Subcutaneous adipose tissue (tissue), 4 donors: ENCODE data around the gene INTS6L. TPM values are rescaled to one million over a fixed set of nuclear protein-coding genes. Genes with fewer than 3 reads are reported as not detected.

Experiments
- CTCF ChIP-seq: fragments of 450-650 bp; IDR thresholded peaks from one replicate; pipeline ENCODE4 v1.5.1; 2016; ENCODE audit warnings: low read depth, mild to moderate bottlenecking, control low read depth, antibody characterized with exemption, moderate library complexity
- total RNA-seq, 4 donors: library from RNA; depleted of rRNA; stranded (reverse); fragments of >200 nt; gene quantifications; one replicate each; pipeline ENCODE4 v1.1.0, GENCODE V29; 2016

Gene INTS6L
- total RNA-seq = 10 to 100 TPM in 1 of 4 donors, 1 to 10 TPM in 3; 4.3 to 10.6 (median 9.6) TPM

- TF ChIP-seq CTCF = no peak
These were observed at the start of gene INTS6L for GRCh38 chrX:135520553-135521404. INTS6L (plus strand) TSS chrX:135520660; CDS start chrX:135520993, 333 bp downstream.

- no peak for TF ChIP-seq CTCF
These were observed 44.1 kb upstream of the INTS6L start for GRCh38 chrX:135476378-135476777.

- no peak for TF ChIP-seq CTCF
These were observed 42.9 kb upstream of the INTS6L start for GRCh38 chrX:135477576-135477975.

- TF ChIP-seq CTCF = no peak
These were observed 40.4 kb upstream of the INTS6L start for GRCh38 chrX:135480076-135480475.

GRCh38 chrX:135481696-135482179 is 38.7 kb upstream of the INTS6L start:
- TF ChIP-seq CTCF = no peak

GRCh38 chrX:135484641-135485289 is 35.7 kb upstream of the INTS6L start:
- TF ChIP-seq CTCF = no peak

GRCh38 chrX:135489542-135489941 is 30.9 kb upstream of the INTS6L start:
- no peak for TF ChIP-seq CTCF
